ENCODE results near the gene NOD2.

DNA sequence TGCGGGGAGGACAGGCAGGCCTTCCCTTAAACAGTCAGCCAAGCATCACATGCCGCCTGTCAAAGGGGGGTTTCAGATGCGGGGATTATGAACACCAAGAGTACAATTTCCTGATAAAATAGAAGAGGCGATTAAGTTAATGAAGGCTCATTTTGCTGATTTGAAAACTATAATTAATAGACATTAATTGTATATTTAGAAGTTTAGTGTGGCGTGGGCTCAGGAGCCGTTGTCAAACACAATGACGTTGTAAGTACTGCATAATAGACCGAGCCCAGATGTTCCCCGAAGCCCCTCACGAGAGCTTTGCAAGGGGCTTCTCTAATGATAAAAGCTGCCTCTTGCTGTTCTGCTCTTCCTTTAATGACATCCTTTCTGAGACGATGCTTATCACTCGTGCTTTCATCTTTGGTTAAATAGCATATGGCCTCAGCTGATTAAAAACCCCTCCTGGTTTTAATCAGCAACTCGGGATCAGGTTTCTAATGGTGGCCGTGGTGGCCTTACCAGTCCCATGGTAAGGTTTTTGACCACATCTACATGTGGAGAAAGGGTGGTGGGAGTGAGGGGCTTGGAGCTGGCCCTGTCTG is 40.5 kb upstream of the NOD2 start:
- TF ChIP-seq, protein P1, sequence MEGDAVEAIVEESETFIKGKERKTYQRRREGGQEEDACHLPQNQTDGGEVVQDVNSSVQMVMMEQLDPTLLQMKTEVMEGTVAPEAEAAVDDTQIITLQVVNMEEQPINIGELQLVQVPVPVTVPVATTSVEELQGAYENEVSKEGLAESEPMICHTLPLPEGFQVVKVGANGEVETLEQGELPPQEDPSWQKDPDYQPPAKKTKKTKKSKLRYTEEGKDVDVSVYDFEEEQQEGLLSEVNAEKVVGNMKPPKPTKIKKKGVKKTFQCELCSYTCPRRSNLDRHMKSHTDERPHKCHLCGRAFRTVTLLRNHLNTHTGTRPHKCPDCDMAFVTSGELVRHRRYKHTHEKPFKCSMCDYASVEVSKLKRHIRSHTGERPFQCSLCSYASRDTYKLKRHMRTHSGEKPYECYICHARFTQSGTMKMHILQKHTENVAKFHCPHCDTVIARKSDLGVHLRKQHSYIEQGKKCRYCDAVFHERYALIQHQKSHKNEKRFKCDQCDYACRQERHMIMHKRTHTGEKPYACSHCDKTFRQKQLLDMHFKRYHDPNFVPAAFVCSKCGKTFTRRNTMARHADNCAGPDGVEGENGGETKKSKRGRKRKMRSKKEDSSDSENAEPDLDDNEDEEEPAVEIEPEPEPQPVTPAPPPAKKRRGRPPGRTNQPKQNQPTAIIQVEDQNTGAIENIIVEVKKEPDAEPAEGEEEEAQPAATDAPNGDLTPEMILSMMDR (IDR thresholded peaks at IDR 0.05): no peak
- TF ChIP-seq POLR2A (IDR thresholded peaks at IDR 0.05): no peak

All from thyroid gland (tissue), 4 donors.